Measurements from ENCODE around the gene NFIX. TPM values are rescaled to one million over a fixed set of nuclear protein-coding genes. Genes with fewer than 3 reads are reported as not detected.
A peak's percentile ranks its signal among the peaks of the same experiment; 100 is the strongest.

Gene NFIX
- total and polyA plus RNA-seq, 7 experiments from 2014 or later: 0.41 to 7.7 (median 5.9) TPM

DNA sequence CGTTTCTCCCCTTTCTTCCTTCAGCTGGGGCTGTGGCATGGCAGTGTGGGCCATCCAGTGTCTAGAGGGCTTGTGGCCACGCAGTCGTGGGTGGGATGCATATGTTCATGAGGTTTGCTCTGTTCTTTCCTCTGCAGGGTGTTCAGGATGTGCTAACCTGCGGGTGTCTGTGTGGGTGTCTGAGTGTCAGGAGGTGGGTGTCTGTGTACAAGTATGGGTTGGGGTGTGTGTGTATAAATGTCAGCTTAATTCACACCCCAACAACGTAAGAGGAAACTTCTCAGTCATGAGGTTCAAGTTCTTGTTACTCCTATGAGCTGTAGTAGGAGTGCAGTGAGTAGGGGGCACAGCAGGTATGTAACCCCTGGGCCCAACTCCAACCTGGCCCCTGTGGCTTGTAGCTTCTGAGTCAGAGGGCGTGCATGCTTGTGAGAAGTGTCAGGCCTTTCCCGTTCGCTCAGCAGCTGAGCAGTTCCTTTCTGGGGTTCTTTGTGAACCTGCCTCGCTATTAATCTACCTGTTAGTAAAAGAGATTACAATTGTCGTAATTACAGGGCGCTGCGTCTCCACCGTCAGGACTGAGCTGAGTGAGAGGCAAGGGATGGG, 49.1 kb downstream of the NFIX start:
- ChIA-PET POLR2A (no interaction called here), CTCF (interaction anchor here (0.8 to 1.1 kb wide), 2 partner anchors 14 to 17 kb away, joined by 3 to 4 read pairs; no protein-coding TSS in a partner anchor)
- H3K36me3 Mint-ChIP-seq: no peaks in the 10 kb centered on the region
- H3K4me3 Mint-ChIP-seq: peak overlapping the region in 1 of 10 donors; percentile 33
- no peak overlapping the region for H3K27ac ChIP-seq (ENCODE audit: low read depth, low read length)
- H3K4me1 ChIP-seq (ENCODE audit: control insufficient read depth in 2 of 2, insufficient read depth in 2 of 2, low read length in 2 of 2): peaks cover 0 to 37% of the 10 kb centered on the region in 2 donors
- H3K9me3 ChIP-seq (ENCODE audit: control insufficient read depth in 2 of 3, low read length in 3 of 3): no peaks in the 10 kb centered on the region
- H3K9me3 Mint-ChIP-seq: no peaks in the 10 kb centered on the region
- H3K27me3 ChIP-seq (ENCODE audit: control insufficient read depth in 2 of 2, insufficient read depth in 2 of 2, low read length in 2 of 2): no peaks in the 10 kb centered on the region
- H3K27me3 Mint-ChIP-seq: peaks cover 0 to 10% (median 2%) of the 10 kb centered on the region in 5 donors
- no peak overlapping the region for H3K4me3 ChIP-seq (ENCODE audit: low read length)
- no peaks in the 10 kb centered on the region for H3K36me3 ChIP-seq (ENCODE audit: control insufficient read depth in 2 of 3, insufficient read depth in 3 of 3, low read length in 3 of 3)
- ATAC-seq: peak; percentile 89
- peaks cover 0 to 20% (median 8%) of the 10 kb centered on the region in 7 donors for H3K4me1 Mint-ChIP-seq
- peak overlapping the region in 4 of 9 donors; percentile 34 to 89 (median 66) for H3K27ac Mint-ChIP-seq
- DNase-seq: no peak
- intact Hi-C loops (cut with micrococcal nuclease): no loop called here

DNA sequence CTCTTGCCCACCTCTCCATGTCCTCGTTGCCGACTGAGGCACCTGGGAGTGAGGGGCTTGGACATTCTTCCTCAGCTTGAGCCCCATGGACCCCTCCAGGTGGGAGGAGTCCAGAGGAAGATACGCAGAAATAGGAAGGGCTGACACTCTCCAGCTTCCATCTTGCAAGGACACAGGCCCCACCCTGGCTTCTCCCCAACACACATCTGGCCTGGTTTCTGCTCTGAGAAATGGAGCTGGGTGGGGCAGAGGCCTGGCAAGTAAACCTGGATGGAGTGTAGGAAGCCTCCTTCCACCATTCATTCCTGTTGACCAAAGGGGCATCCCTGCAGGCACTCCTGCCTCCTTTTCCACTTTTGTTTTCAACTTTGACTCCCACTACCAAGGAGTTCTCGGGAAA, 50.5 kb downstream of the NFIX start:
- Histone ChIP-seq H3K4me1 (ENCODE audit: control insufficient read depth in 2 of 2, insufficient read depth in 2 of 2, low read length in 2 of 2) (peaks cover under 1 to 37% of the 10 kb centered on the region in 2 donors), H3K4me3 (ENCODE audit: low read length) (no peak overlapping the region), H3K27me3 (ENCODE audit: control insufficient read depth in 2 of 2, insufficient read depth in 2 of 2, low read length in 2 of 2) (no peaks in the 10 kb centered on the region), H3K27ac (ENCODE audit: low read depth, low read length) (no peak overlapping the region), H3K9me3 (ENCODE audit: control insufficient read depth in 2 of 3, low read length in 3 of 3) (no peaks in the 10 kb centered on the region), H3K36me3 (ENCODE audit: control insufficient read depth in 2 of 3, insufficient read depth in 3 of 3, low read length in 3 of 3) (no peaks in the 10 kb centered on the region)
- H3K4me3 Mint-ChIP-seq: no peak overlapping the region
- peaks cover 2 to 10% (median 5%) of the 10 kb centered on the region in 5 donors for H3K27me3 Mint-ChIP-seq
- POLR2A ChIA-PET: no interaction called here
- H3K36me3 Mint-ChIP-seq: no peaks in the 10 kb centered on the region
- ATAC-seq: no peak
- intact Hi-C loops (cut with micrococcal nuclease): no loop called here
- H3K27ac Mint-ChIP-seq: no peak overlapping the region
- H3K9me3 Mint-ChIP-seq: no peaks in the 10 kb centered on the region
- no peak for DNase-seq
- CTCF ChIA-PET: no interaction called here
- H3K4me1 Mint-ChIP-seq: peaks cover 3 to 20% (median 9%) of the 10 kb centered on the region in 7 donors

GRCh38 chr19:13047374-13047773, 52.1 kb downstream of the NFIX start:
- Mint-ChIP-seq H3K4me1 (peaks cover 6 to 32% (median 18%) of the 10 kb centered on the region in 7 donors), H3K4me3 (no peak overlapping the region), H3K9me3 (no peaks in the 10 kb centered on the region), H3K27ac (no peak overlapping the region), H3K27me3 (peaks cover 2 to 13% (median 5%) of the 10 kb centered on the region in 5 donors), H3K36me3 (no peaks in the 10 kb centered on the region)
- Histone ChIP-seq H3K27me3 (ENCODE audit: control insufficient read depth in 2 of 2, insufficient read depth in 2 of 2, low read length in 2 of 2) (peaks cover 0 to 3% of the 10 kb centered on the region in 2 donors), H3K4me3 (ENCODE audit: low read length) (no peak overlapping the region), H3K36me3 (ENCODE audit: control insufficient read depth in 2 of 3, insufficient read depth in 3 of 3, low read length in 3 of 3) (no peaks in the 10 kb centered on the region), H3K27ac (ENCODE audit: low read depth, low read length) (no peak overlapping the region), H3K9me3 (ENCODE audit: control insufficient read depth in 2 of 3, low read length in 3 of 3) (no peaks in the 10 kb centered on the region), H3K4me1 (ENCODE audit: control insufficient read depth in 2 of 2, insufficient read depth in 2 of 2, low read length in 2 of 2) (peaks cover 9 to 37% of the 10 kb centered on the region in 2 donors)
- DNase-seq: no peak
- CTCF ChIA-PET: no interaction called here
- intact Hi-C loops (cut with micrococcal nuclease): no loop called here
- POLR2A ChIA-PET: no interaction called here
- ATAC-seq: no peak

DNA sequence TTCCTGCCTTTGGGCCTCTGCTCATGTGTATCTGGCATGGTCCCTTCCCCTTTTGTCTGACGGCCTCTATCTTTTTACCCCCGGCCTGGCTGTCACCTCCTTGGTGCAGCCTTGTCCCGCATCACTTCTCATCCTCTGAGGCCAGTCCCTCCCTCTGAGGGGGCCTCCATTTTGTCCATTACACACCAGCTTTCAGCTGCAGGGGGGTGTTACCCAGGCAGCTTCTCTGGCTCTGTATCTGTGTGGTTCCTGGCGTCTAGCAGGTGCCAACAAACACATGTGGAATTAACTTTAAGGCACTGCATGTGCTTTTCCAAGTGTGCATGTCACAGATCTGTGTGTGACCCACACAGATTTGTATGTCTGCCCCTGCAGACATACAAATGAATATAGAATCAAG, 55.0 kb downstream of the NFIX start:
- Histone ChIP-seq H3K36me3 (ENCODE audit: control insufficient read depth in 2 of 3, insufficient read depth in 3 of 3, low read length in 3 of 3) (no peaks in the 10 kb centered on the region), H3K4me3 (ENCODE audit: low read length) (no peak overlapping the region), H3K4me1 (ENCODE audit: control insufficient read depth in 2 of 2, insufficient read depth in 2 of 2, low read length in 2 of 2) (peaks cover 9% of the 10 kb centered on the region in 2 donors), H3K27me3 (ENCODE audit: control insufficient read depth in 2 of 2, insufficient read depth in 2 of 2, low read length in 2 of 2) (peaks cover 0 to 3% of the 10 kb centered on the region in 2 donors), H3K9me3 (ENCODE audit: control insufficient read depth in 2 of 3, low read length in 3 of 3) (no peaks in the 10 kb centered on the region), H3K27ac (ENCODE audit: low read depth, low read length) (no peak overlapping the region)
- no peak for DNase-seq
- CTCF ChIA-PET: interaction anchor here (1.5 kb wide), 1 partner anchor 12 kb away, joined by 6 read pairs; no protein-coding TSS in a partner anchor
- Mint-ChIP-seq H3K4me3 (no peak overlapping the region), H3K36me3 (no peaks in the 10 kb centered on the region), H3K9me3 (no peaks in the 10 kb centered on the region), H3K4me1 (peaks cover 6 to 15% (median 10%) of the 10 kb centered on the region in 7 donors), H3K27ac (peak overlapping the region in 1 of 9 donors; percentile 67), H3K27me3 (peaks cover 2 to 21% (median 5%) of the 10 kb centered on the region in 5 donors)
- POLR2A ChIA-PET: no interaction called here
- intact Hi-C loops (cut with micrococcal nuclease): no loop called here
- ATAC-seq: no peak

DNA sequence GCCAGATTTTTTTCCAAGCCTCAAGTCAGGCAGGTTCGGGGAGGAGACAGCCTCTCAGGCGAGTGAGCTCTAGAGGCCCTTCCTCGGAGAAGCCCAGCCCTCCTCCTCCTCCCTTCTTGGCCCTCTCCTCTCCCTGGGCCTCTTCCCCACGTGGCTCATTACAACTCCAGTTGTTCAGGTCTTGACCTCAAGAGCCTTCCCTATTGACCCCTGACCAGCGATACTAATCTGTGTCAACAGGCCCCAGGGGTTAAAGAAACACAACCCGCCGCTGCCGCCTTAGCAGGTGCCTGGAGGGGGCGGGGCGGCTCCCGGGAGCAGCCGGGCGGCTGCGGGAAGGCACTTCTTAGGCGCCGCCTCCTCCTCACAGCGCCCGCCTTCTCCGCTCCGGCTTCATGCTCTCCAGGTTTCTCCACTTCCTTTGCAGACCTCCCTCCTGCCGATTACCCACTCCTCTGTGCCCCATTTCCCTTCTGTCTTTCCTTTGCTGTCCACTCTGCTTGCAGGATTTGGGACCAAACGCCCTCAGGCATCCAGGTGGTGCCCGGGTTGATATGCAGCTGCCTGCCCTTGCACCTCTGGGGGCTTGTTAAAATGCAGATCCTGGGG, 56.4 kb downstream of the NFIX start:
- H3K9me3 Mint-ChIP-seq: no peaks in the 10 kb centered on the region
- Histone ChIP-seq H3K36me3 (ENCODE audit: control insufficient read depth in 2 of 3, insufficient read depth in 3 of 3, low read length in 3 of 3) (no peaks in the 10 kb centered on the region), H3K27me3 (ENCODE audit: control insufficient read depth in 2 of 2, insufficient read depth in 2 of 2, low read length in 2 of 2) (peaks cover 0 to 3% of the 10 kb centered on the region in 2 donors), H3K9me3 (ENCODE audit: control insufficient read depth in 2 of 3, low read length in 3 of 3) (no peaks in the 10 kb centered on the region), H3K27ac (ENCODE audit: low read depth, low read length) (no peak overlapping the region), H3K4me3 (ENCODE audit: low read length) (no peak overlapping the region), H3K4me1 (ENCODE audit: control insufficient read depth in 2 of 2, insufficient read depth in 2 of 2, low read length in 2 of 2) (peaks cover 0 to 9% of the 10 kb centered on the region in 2 donors)
- H3K27me3 Mint-ChIP-seq: peaks cover 2 to 18% (median 5%) of the 10 kb centered on the region in 5 donors
- ATAC-seq (peak; percentile 48), DNase-seq (peak in 3 of 9 donors; percentile 7 to 43 (median 21))
- H3K4me3 Mint-ChIP-seq: peak overlapping the region; percentile 47 to 83 (median 68)
- H3K27ac Mint-ChIP-seq: peak overlapping the region in 4 of 9 donors; percentile 10 to 87 (median 66)
- peaks cover 6 to 13% (median 10%) of the 10 kb centered on the region in 7 donors for H3K4me1 Mint-ChIP-seq
- POLR2A ChIA-PET: interaction anchor here (0.6 kb wide), 1 partner anchor 44 kb away, joined by 4 read pairs; no protein-coding TSS in a partner anchor
- intact Hi-C loops (cut with micrococcal nuclease): no loop called here
- H3K36me3 Mint-ChIP-seq: no peaks in the 10 kb centered on the region
- CTCF ChIA-PET: interaction anchor here (0.9 kb wide), 1 partner anchor 19 kb away, joined by 3 read pairs; no protein-coding TSS in a partner anchor

- intact Hi-C loops (cut with micrococcal nuclease): no loop called here
Measured at GRCh38 chr19:13052447-13053175, 57.3 kb downstream of the NFIX start.

More at GRCh38 chr19:13052447-13053175, 57.3 kb downstream of the NFIX start:
- POLR2A ChIA-PET: interaction anchor here (0.6 kb wide), 2 partner anchors 43 to 74 kb away, joined by 3 to 4 read pairs; no protein-coding TSS in a partner anchor
- peaks cover 2 to 16% (median 5%) of the 10 kb centered on the region in 5 donors for H3K27me3 Mint-ChIP-seq
- H3K9me3 Mint-ChIP-seq: no peaks in the 10 kb centered on the region
- Histone ChIP-seq H3K36me3 (ENCODE audit: control insufficient read depth in 2 of 3, insufficient read depth in 3 of 3, low read length in 3 of 3) (no peaks in the 10 kb centered on the region), H3K4me1 (ENCODE audit: control insufficient read depth in 2 of 2, insufficient read depth in 2 of 2, low read length in 2 of 2) (peaks cover 0 to 9% of the 10 kb centered on the region in 2 donors), H3K4me3 (ENCODE audit: low read length) (no peak overlapping the region), H3K27me3 (ENCODE audit: control insufficient read depth in 2 of 2, insufficient read depth in 2 of 2, low read length in 2 of 2) (peaks cover 0 to 3% of the 10 kb centered on the region in 2 donors), H3K9me3 (ENCODE audit: control insufficient read depth in 2 of 3, low read length in 3 of 3) (no peaks in the 10 kb centered on the region), H3K27ac (ENCODE audit: low read depth, low read length) (no peak overlapping the region)
- DNase-seq (no peak), ATAC-seq (no peak)
- H3K4me1 Mint-ChIP-seq: peaks cover 6 to 13% (median 10%) of the 10 kb centered on the region in 7 donors
- CTCF ChIA-PET: interaction anchor here (0.6 kb wide), 1 partner anchor 32 kb away, joined by 3 read pairs; no protein-coding TSS in a partner anchor
- peak overlapping the region in 2 of 10 donors; percentile 13 to 68 for H3K4me3 Mint-ChIP-seq
- no peaks in the 10 kb centered on the region for H3K36me3 Mint-ChIP-seq
- H3K27ac Mint-ChIP-seq: no peak overlapping the region

Measured in naive thymus-derived CD4-positive, alpha-beta T cell (primary cell).